DND-41 (cell line): ENCODE results near the gene RNF144B.

Experiments used
- ATAC-seq: fragments of 200-7000 bp; cut with Tn5 transposase; 3 replicates; pipeline ENCODE4 v1.9.1; 2021; ENCODE audit warnings: low read depth; ENCODE audit not compliant: insufficient read depth
- DNase-seq: peaks from one replicate; pipeline ENCODE4 v3.0.0-alpha.2; 2020
- H2AFZ ChIP-seq: 2 replicates; pipeline ENCODE4 v1.6.0; 2012; ENCODE audit warnings: low read depth, low read length
- H3K27ac ChIP-seq: 2 replicates; pipeline ENCODE4 v1.5.1; 2012; ENCODE audit warnings: low read length, inconsistent platforms
- H3K27me3 ChIP-seq: fragments of 200-600 bp; sonication (generic); 2 replicates; pipeline ENCODE4 v1.6.0; 2012; ENCODE audit warnings: low read length, mild to moderate bottlenecking, inconsistent platforms; ENCODE audit not compliant: insufficient read depth, poor library complexity
- H3K36me3 ChIP-seq: 2 replicates; pipeline ENCODE4 v1.5.1; 2012; ENCODE audit warnings: low read length, inconsistent platforms; ENCODE audit not compliant: insufficient read depth
- H3K4me1 ChIP-seq: 2 replicates; pipeline ENCODE4 v1.5.1; 2012; ENCODE audit warnings: mild to moderate bottlenecking, low read length; ENCODE audit not compliant: insufficient read depth
- H3K4me2 ChIP-seq: 2 replicates; pipeline ENCODE4 v1.6.0; 2012; ENCODE audit warnings: mild to moderate bottlenecking, moderate library complexity, low read length, inconsistent platforms; ENCODE audit not compliant: insufficient read depth
- H3K4me3 ChIP-seq, 2 experiments: fragments of 200-600 bp in 1 of 2; shearing (Covaris generic) in 1 of 2; 2 replicates each; pipeline ENCODE4 v1.5.1; 2012 to 2016; ENCODE audit warnings: inconsistent platforms in 2 of 2, low read length in 2 of 2, mild to moderate bottlenecking in 2 of 2, low read depth in 1 of 2, moderate library complexity in 1 of 2
- H3K79me2 ChIP-seq: 2 replicates; pipeline ENCODE4 v1.6.0; 2012; ENCODE audit warnings: low read length, inconsistent platforms; ENCODE audit not compliant: insufficient read depth
- H3K9ac ChIP-seq: 2 replicates; pipeline ENCODE4 v1.6.0; 2012; ENCODE audit warnings: low read depth, mild to moderate bottlenecking, inconsistent platforms, low read length, moderate library complexity
- H3K9me3 ChIP-seq: 2 replicates; pipeline ENCODE4 v1.5.1; 2012; ENCODE audit warnings: low read length, moderate library complexity, mild to moderate bottlenecking, inconsistent platforms; ENCODE audit not compliant: insufficient read depth, severe bottlenecking
- H4K20me1 ChIP-seq: 2 replicates; pipeline ENCODE4 v1.6.0; 2012; ENCODE audit warnings: low read length; ENCODE audit not compliant: insufficient read depth
- EZH2 ChIP-seq: IDR thresholded peaks from 3 replicates; pipeline ENCODE4 v1.6.1; 2012; ENCODE audit warnings: borderline replicate concordance, low read depth, mild to moderate bottlenecking, moderate library complexity, low read length, inconsistent platforms; ENCODE audit not compliant: severe bottlenecking
- TF ChIP-seq, protein P1 (sequence below): IDR thresholded peaks from 2 replicates; pipeline ENCODE4 v1.5.1; 2012; ENCODE audit warnings: borderline replicate concordance, low read length, moderate library complexity, mild to moderate bottlenecking; ENCODE audit not compliant: poor library complexity, severe bottlenecking; ENCODE audit errors: extremely low read depth

Gene RNF144B

DNA sequence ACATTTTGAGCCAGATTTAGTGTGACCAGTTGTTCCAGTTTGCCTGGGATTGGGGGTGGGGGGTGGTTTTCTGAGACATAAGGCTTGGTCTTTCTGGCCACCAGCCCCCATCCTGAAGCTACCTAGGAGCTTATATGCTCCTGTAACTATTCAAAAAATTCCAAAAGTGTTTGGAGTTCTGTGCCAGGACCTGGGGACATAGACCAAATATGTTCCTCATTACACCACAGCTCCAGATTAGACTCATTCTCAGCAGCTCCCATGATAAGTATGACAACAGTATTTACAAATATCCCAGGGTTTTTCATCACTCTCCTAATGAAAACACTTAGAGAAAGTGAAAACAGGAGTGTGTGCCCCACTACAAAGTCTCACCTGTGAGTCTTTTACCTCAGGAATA lies 37.8 kb upstream of the RNF144B start:
- H3K9ac ChIP-seq = no peak overlapping the region
- TF ChIP-seq, protein P1, sequence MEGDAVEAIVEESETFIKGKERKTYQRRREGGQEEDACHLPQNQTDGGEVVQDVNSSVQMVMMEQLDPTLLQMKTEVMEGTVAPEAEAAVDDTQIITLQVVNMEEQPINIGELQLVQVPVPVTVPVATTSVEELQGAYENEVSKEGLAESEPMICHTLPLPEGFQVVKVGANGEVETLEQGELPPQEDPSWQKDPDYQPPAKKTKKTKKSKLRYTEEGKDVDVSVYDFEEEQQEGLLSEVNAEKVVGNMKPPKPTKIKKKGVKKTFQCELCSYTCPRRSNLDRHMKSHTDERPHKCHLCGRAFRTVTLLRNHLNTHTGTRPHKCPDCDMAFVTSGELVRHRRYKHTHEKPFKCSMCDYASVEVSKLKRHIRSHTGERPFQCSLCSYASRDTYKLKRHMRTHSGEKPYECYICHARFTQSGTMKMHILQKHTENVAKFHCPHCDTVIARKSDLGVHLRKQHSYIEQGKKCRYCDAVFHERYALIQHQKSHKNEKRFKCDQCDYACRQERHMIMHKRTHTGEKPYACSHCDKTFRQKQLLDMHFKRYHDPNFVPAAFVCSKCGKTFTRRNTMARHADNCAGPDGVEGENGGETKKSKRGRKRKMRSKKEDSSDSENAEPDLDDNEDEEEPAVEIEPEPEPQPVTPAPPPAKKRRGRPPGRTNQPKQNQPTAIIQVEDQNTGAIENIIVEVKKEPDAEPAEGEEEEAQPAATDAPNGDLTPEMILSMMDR = no peak
- no peak for TF ChIP-seq EZH2
- no peak for ATAC-seq

DNA sequence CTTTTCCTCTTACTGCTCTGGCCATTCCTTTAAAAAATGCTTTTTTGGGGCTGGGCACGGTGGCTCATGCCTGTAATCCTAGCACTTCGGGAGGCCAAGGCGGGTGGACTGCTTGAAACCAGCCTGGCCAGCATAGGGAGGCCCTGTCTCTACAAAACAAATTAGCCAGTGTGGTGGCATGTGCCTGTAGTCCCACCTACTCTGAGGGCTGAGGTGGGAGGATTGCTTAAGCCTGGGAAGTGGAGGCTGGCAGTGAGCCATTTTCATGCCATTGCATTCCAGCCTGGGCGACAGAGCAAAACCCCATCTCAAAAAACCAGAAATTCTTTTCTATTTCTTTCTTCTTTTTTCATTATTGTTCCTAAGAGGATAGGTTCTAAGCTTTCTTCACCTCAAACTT lies 36.9 kb upstream of the RNF144B start:
- no peak overlapping the region for H3K27ac ChIP-seq
- TF ChIP-seq EZH2 = no peak
- TF ChIP-seq, protein P1 = no peak
- no peaks in the 10 kb centered on the region for H4K20me1 ChIP-seq
- no peak for DNase-seq
- no peak overlapping the region for H3K4me3 ChIP-seq
- H3K36me3 ChIP-seq = no peaks in the 10 kb centered on the region
- ATAC-seq = no peak
- no peaks in the 10 kb centered on the region for H3K79me2 ChIP-seq
- H3K9me3 ChIP-seq = no peaks in the 10 kb centered on the region
- H3K27me3 ChIP-seq = no peaks in the 10 kb centered on the region
- no peak overlapping the region for H2AFZ ChIP-seq
- H3K9ac ChIP-seq = no peak overlapping the region
- no peak overlapping the region for H3K4me2 ChIP-seq
- no peaks in the 10 kb centered on the region for H3K4me1 ChIP-seq

More for the DNA sequence above, 37.8 kb upstream of the RNF144B start:
- no peak for DNase-seq
- Histone ChIP-seq H4K20me1 (no peaks in the 10 kb centered on the region), H3K79me2 (no peaks in the 10 kb centered on the region), H3K4me3 (no peak overlapping the region), H3K27me3 (no peaks in the 10 kb centered on the region), H3K27ac (no peak overlapping the region), H2AFZ (no peak overlapping the region), H3K9me3 (no peaks in the 10 kb centered on the region), H3K36me3 (no peaks in the 10 kb centered on the region), H3K4me1 (no peaks in the 10 kb centered on the region), H3K4me2 (no peak overlapping the region)

DNA sequence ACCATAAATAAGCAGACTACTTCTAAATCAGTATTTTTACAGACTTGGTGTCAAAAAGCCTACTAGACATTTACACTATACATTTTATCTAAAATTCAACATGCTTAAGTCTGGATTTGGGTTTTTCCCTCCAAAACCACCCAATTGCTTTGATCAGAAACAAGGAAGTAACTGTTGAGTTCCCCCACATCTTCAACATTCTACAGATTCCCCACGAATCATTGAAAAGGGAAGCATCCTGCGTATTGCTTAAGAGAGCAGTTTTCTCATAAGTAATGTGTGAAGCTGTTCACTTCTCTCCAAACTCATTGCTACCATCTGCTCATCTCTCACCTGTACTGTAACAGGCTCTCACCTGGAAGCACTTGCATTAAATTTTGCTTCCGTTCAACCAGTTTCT lies 36.4 kb upstream of the RNF144B start:
- H3K9ac ChIP-seq = no peak overlapping the region
- H2AFZ ChIP-seq = no peak overlapping the region
- H3K27ac ChIP-seq = no peak overlapping the region
- no peak overlapping the region for H3K4me2 ChIP-seq
- no peaks in the 10 kb centered on the region for H4K20me1 ChIP-seq
- H3K4me3 ChIP-seq = no peak overlapping the region
- no peaks in the 10 kb centered on the region for H3K4me1 ChIP-seq
- H3K36me3 ChIP-seq = no peaks in the 10 kb centered on the region
- no peaks in the 10 kb centered on the region for H3K79me2 ChIP-seq
- H3K9me3 ChIP-seq = no peaks in the 10 kb centered on the region
- no peak for DNase-seq
- ATAC-seq = no peak
- TF ChIP-seq, protein P1 = no peak
- no peak for TF ChIP-seq EZH2
- no peaks in the 10 kb centered on the region for H3K27me3 ChIP-seq

DNA sequence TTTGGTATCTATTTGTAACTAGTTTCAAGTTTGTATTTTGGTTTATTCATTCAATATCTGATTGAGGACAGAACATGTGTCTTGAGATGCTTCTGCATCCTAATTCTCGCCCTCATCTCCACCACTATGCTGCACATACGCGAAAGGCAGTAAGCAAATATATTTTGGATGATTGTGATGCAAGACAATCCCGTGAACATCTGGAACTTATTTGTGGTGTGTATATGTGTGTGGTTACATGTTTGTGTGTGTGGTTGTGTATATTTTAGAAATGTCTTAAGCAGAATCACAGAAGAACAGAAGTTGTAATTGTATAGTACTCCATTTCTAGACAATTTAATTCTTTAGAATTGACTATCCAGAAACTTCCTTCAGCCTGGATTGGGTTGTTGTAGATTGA lies 35.1 kb upstream of the RNF144B start:
- H3K79me2 ChIP-seq = no peaks in the 10 kb centered on the region
- no peak overlapping the region for H3K27ac ChIP-seq
- no peak overlapping the region for H3K9ac ChIP-seq
- H3K4me2 ChIP-seq = no peak overlapping the region
- H4K20me1 ChIP-seq = no peaks in the 10 kb centered on the region
- no peaks in the 10 kb centered on the region for H3K4me1 ChIP-seq
- H2AFZ ChIP-seq = no peak overlapping the region
- no peak overlapping the region for H3K4me3 ChIP-seq
- H3K36me3 ChIP-seq = no peaks in the 10 kb centered on the region
- DNase-seq = no peak
- no peak for TF ChIP-seq EZH2
- TF ChIP-seq, protein P1 = no peak
- H3K9me3 ChIP-seq = no peaks in the 10 kb centered on the region
- H3K27me3 ChIP-seq = no peaks in the 10 kb centered on the region
- no peak for ATAC-seq
